ENCODE results near the gene PROK1. TPM values are rescaled to one million over a fixed set of nuclear protein-coding genes. Genes with fewer than 3 reads are reported as not detected.
"Not testable (repeated sequence)": the region's sequence is repeated elsewhere in the genome, so short reads cannot be mapped to it uniquely, and the experiment has no call there.

The PROK1 gene
- total RNA-seq (2014; rRNA removed; shearing (Covaris generic)), result not detected in 2 replicates

- in situ Hi-C loops (cut with HindIII; ENCODE audit: low sequenced_read_pairs), result no loop called here
- DNase-seq (ENCODE audit: low spot score), result no peak
Measured at GRCh38 chr1:110450929-110451328, at the start of gene PROK1. PROK1 (plus strand) TSS chr1:110451149; CDS start chr1:110451217, 68 bp downstream.

DNA sequence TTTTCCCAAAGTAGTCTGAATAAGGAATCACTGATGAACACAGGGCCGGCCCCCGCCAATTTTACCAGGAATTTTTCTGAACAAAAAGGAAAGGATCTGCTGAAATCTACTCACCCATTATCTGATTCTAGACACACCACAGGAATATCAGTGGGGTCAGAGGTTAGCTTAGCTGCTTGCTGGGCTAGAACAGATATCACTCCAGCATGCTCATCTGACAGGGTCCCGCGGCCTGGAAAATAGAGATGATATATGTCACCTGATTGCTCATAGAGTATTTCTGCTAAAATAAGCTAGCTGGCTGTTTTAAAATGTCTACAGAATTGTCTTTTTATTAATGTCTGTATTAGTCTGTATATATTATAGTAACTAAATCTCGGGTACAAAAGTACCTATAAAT, 47.1 kb upstream of the PROK1 start:
- DNase-seq (ENCODE audit: low spot score), result no peak
- in situ Hi-C loops (cut with HindIII; ENCODE audit: low sequenced_read_pairs), result no loop called here

DNA sequence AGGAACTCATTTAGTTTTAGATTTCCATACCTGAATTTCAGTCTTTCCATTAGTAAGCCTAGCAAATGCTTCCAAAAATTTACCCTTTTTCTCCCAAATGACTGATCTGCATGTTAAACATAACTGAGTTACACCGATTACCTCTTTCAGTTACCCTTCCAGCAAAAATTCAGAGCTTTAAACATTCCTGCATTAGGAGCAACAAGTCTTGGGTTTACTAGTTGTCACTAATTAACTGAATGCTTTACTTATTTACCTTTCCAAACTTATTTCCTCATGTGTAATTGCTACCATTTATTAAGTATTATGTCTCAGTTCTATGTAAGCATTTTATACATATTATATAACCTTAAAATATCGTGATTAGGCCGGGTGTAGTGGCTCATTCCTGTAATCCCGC, 46.5 kb upstream of the PROK1 start:
- in situ Hi-C loops (cut with HindIII; ENCODE audit: low sequenced_read_pairs), result no loop called here
- no peak for DNase-seq (ENCODE audit: low spot score)

DNA sequence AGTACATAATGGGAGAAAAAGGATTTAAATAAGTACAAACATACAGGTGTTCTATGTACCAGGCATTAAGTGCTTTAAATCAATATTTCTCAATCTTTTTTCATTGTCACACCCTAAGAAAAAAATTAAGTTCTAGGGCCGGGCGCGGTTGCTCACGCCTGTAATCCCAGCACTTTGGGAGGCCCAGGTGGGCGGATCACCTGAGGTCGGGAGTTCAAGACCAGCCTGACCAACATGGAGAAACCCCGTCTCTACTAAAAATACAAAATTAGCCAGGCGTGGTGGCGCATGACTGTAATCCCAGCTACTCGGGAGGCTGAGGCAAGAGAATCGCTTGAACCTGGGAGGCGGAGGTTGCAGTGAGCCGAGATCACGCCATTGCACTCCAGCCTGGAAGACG, 44.5 kb upstream of the PROK1 start:
- DNase-seq (ENCODE audit: low spot score); in situ Hi-C loops (cut with HindIII; ENCODE audit: low sequenced_read_pairs): not testable (repeated sequence)

- DNase-seq (ENCODE audit: low spot score), result peak; percentile 91
- in situ Hi-C loops (cut with HindIII; ENCODE audit: low sequenced_read_pairs), result no loop called here
Measured at GRCh38 chr1:110407260-110408210, 43.4 kb upstream of the PROK1 start, which contains the start of gene LAMTOR5. LAMTOR5 (minus strand) TSS chr1:110407694; CDS start chr1:110407620, 74 bp downstream.

DNA sequence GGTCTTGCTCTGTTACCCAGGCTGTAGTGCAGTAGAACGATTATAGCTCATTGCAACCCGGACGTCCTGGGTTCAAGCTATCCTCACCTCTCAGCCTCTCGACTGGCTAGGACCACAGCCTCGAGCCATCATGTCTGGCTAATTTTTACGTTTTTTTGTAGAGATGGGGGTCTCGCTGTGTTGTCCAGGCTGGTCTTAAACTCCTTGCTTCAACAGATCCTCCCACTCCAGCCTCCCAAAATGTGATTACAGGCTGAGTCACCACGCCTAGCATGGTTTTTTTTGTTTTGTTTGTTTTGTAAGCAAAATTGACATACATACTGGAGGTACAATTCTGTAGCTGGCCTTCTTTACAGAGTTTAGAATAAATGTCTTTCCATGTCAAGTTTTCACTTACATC, 42.5 kb upstream of the PROK1 start:
- in situ Hi-C loops (cut with HindIII; ENCODE audit: low sequenced_read_pairs), result no loop called here
- DNase-seq (ENCODE audit: low spot score), result no peak

- no peak for DNase-seq (ENCODE audit: low spot score)
- in situ Hi-C loops (cut with HindIII; ENCODE audit: low sequenced_read_pairs), result no loop called here
Measured at GRCh38 chr1:110409316-110409715, 41.6 kb upstream of the PROK1 start.

GRCh38 chr1:110411173-110411735, 39.7 kb upstream of the PROK1 start:
- no peak for DNase-seq (ENCODE audit: low spot score)
- in situ Hi-C loops (cut with HindIII; ENCODE audit: low sequenced_read_pairs), result no loop called here

- in situ Hi-C loops (cut with HindIII; ENCODE audit: low sequenced_read_pairs), result no loop called here
- peak; percentile 85 for DNase-seq (ENCODE audit: low spot score)
Measured at GRCh38 chr1:110412576-110412975, 38.4 kb upstream of the PROK1 start.

GRCh38 chr1:110413045-110413444, 37.9 kb upstream of the PROK1 start:
- DNase-seq (ENCODE audit: low spot score); in situ Hi-C loops (cut with HindIII; ENCODE audit: low sequenced_read_pairs): not testable (repeated sequence)

GRCh38 chr1:110418729-110419128, 32.2 kb upstream of the PROK1 start:
- in situ Hi-C loops (cut with HindIII; ENCODE audit: low sequenced_read_pairs), result no loop called here
- no peak for DNase-seq (ENCODE audit: low spot score)

GRCh38 chr1:110420023-110420662, 30.8 kb upstream of the PROK1 start:
- no peak for DNase-seq (ENCODE audit: low spot score)
- in situ Hi-C loops (cut with HindIII; ENCODE audit: low sequenced_read_pairs), result no loop called here

GRCh38 chr1:110420874-110421793, 29.8 kb upstream of the PROK1 start:
- in situ Hi-C loops (cut with HindIII; ENCODE audit: low sequenced_read_pairs), result no loop called here
- no peak for DNase-seq (ENCODE audit: low spot score)

- in situ Hi-C loops (cut with HindIII; ENCODE audit: low sequenced_read_pairs), result no loop called here
- DNase-seq (ENCODE audit: low spot score), result no peak
Measured at GRCh38 chr1:110424699-110425611, 26.0 kb upstream of the PROK1 start.

DNA sequence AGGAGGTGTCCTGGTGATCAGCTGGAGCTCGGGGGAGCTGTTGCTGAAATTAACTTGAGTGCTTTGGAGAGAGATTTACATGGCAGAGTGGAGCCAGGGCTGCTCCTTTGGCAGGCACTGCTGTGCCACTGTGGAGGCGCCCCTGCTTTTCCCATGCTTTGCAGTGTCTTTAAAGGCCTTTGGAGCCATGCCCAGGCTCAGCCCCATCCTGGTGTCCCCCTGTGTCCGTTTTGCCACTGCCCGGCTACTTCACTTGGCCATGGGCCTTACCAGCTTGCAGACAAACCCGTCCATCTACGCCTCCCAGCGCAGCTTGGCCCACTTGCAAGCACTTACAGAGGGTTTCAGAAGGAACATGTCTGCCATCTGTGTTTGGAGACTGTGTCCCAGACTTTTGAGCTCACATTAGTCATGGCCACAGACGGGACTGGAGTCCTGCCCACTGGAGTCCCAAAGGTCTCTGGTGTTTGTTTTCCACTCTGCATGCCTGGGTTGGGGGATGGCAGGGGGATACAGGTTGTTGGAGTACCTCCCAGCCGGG, 25.3 kb upstream of the PROK1 start:
- in situ Hi-C loops (cut with HindIII; ENCODE audit: low sequenced_read_pairs), result no loop called here
- DNase-seq (ENCODE audit: low spot score), result peak; percentile 89

- in situ Hi-C loops (cut with HindIII; ENCODE audit: low sequenced_read_pairs), result no loop called here
- no peak for DNase-seq (ENCODE audit: low spot score)
Measured at GRCh38 chr1:110426854-110427253, 24.1 kb upstream of the PROK1 start.

DNA sequence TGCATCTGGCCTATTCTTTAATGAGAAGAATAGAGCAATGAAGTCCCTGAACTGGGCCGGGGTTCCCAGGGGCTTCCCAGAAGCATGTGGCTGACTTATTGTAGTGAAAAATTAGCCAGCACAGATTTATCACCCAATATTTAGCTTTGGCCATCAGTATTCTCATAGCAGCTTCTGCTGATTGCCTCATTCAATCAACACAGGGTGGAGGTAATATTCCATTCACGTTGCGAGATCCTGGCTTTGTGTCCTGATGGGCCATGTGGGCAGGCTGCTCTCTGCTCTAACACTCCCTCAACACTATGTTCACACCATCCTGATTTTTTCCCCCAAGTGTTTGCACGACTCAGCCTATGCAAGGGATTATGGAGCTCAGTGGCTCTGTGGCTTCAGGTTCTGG, 22.0 kb upstream of the PROK1 start:
- in situ Hi-C loops (cut with HindIII; ENCODE audit: low sequenced_read_pairs), result no loop called here
- DNase-seq (ENCODE audit: low spot score), result no peak

GRCh38 chr1:110430366-110430765, 20.6 kb upstream of the PROK1 start:
- no peak for DNase-seq (ENCODE audit: low spot score)
- in situ Hi-C loops (cut with HindIII; ENCODE audit: low sequenced_read_pairs), result no loop called here
